Measurements from ENCODE around the gene NFKB1.
"Not testable (repeated sequence)": the region's sequence is repeated elsewhere in the genome, so short reads cannot be mapped to it uniquely, and the experiment has no call there.

NFKB1 gene, protein sequence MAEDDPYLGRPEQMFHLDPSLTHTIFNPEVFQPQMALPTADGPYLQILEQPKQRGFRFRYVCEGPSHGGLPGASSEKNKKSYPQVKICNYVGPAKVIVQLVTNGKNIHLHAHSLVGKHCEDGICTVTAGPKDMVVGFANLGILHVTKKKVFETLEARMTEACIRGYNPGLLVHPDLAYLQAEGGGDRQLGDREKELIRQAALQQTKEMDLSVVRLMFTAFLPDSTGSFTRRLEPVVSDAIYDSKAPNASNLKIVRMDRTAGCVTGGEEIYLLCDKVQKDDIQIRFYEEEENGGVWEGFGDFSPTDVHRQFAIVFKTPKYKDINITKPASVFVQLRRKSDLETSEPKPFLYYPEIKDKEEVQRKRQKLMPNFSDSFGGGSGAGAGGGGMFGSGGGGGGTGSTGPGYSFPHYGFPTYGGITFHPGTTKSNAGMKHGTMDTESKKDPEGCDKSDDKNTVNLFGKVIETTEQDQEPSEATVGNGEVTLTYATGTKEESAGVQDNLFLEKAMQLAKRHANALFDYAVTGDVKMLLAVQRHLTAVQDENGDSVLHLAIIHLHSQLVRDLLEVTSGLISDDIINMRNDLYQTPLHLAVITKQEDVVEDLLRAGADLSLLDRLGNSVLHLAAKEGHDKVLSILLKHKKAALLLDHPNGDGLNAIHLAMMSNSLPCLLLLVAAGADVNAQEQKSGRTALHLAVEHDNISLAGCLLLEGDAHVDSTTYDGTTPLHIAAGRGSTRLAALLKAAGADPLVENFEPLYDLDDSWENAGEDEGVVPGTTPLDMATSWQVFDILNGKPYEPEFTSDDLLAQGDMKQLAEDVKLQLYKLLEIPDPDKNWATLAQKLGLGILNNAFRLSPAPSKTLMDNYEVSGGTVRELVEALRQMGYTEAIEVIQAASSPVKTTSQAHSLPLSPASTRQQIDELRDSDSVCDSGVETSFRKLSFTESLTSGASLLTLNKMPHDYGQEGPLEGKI

DNA sequence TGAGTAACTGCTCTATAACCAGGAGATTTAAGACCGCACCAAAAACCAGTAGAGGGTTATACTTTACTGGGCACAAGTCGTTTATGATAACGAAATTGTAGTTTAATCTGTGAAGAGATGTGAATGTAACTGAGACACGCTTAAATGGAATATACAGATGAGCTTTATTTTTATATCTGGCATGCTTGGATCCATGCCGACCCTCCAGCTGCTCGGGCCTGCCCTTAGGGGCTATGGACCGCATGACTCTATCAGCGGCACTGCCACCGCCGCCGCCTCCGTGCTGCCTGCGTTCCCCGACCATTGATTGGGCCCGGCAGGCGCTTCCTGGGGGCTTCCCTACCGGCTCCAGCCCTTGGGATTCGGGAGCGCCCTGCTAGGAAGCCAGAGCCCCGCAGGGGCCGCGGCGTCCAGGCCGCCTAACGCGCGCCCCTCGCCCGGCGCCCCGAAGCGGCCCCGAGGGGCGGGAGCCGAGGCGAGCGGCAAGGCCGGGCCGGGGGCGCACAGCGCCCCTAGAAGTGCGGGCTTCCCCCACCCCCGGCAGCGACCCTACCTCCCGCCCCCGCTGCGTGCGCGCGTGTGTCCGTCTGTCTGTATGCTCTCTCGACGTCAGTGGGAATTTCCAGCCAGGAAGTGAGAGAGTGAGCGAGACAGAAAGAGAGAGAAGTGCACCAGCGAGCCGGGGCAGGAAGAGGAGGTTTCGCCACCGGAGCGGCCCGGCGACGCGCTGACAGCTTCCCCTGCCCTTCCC lies at the start of gene NFKB1:
Gene NFKB1, plus strand, starts transcription at position 664 of the 751 bp plus-strand sequence. CDS start 24,160 bp downstream, outside the sequence.
- DNase-seq (ENCODE audit: extremely low read depth in 1 of 2, low read depth in 1 of 2): peak; percentile 65 to 77

DNA sequence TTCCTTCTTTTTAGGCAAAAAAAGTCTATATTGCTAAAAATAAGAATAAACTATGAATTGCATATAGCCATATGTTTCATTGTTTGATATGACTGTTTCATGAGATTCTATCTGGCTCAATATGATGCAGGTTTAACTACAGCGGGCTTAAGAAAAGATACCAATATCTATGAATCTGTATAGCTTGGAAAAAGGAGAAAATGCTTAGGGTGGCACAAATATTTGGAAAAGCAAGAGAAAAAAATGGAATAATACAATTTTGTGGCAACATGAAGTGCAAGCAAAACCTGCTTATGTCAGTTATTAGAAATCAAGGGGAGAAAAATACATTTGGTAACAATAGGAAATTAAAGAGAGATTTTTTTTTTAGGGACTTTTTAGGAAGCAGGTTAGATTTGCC lies 48.3 kb upstream of the NFKB1 start:
- no peak for DNase-seq (ENCODE audit: extremely low read depth in 1 of 2, low read depth in 1 of 2)

DNA sequence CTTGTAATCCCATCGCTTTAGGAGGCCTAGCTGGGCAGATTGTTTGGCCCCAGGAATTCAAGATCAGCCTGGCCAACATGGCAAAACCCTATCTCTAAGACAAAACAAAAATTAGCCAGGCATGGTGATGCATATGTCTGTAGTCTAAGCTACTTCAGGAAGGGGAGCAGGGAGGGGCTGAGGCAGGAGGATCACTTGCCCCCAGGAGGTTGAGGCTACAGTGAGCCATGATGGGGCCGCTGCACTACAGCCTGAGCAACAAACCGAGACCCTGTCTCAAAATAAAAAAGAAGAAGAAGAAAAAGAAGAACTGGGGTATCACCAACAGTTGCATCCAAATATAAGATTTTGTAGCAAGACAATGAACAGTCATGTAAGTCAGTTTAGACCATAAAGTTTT lies 47.3 kb upstream of the NFKB1 start:
- DNase-seq (ENCODE audit: extremely low read depth in 1 of 2, low read depth in 1 of 2): no peak

DNA sequence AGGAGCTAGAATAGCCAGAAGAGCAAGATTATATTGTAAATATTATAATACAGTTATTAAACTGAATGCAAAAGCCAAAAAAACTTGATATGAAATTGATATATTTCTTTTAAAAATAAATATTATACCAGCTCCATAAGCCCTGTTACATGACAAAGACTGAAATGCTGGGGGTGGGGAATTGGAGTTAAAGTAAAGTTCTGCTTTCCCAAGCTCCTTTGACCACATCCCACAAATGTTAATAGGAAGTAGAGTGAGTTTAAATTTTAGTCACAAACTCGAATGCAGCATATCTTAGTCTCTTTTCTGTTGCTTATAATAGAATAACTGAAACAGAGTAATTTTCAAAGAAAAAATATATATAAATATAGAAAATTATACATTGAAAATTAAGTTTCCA lies 46.9 kb upstream of the NFKB1 start:
- DNase-seq (ENCODE audit: extremely low read depth in 1 of 2, low read depth in 1 of 2): no peak

DNA sequence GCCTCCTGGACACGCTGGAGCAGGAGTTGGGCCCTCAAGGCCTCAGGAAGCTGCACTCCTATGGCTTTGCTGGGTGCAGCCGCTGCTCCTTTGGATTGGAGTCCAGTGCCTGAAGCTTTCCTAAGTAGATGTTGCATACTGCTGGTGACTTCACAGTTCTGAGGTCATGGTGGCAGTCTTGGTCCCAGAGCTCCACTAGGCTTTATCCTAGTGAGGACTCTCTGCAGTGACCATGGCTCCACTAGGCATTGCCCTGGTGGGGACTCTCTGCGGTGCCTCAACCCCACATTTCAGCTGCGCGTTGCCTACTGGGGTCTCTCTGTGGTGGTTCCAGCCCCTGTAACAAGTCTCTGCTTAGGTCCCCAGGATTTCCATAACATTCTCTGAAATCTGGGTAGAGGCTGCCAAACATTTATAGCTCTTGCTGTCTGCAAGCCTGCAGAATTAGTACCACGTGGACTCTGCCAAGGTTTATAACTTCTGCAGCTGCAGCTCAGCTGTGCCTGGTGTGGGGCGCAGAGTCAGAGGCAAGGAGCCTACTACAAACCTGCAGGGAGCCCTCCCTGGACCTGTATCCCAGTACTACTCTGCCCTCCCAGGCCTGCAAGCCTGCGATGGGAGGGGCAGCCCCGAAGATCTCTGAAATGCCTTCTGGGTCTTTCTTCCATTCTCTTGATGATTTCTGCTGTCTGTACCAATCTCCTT lies 46.0 kb upstream of the NFKB1 start:
- no peak for DNase-seq (ENCODE audit: extremely low read depth in 1 of 2, low read depth in 1 of 2)

DNA sequence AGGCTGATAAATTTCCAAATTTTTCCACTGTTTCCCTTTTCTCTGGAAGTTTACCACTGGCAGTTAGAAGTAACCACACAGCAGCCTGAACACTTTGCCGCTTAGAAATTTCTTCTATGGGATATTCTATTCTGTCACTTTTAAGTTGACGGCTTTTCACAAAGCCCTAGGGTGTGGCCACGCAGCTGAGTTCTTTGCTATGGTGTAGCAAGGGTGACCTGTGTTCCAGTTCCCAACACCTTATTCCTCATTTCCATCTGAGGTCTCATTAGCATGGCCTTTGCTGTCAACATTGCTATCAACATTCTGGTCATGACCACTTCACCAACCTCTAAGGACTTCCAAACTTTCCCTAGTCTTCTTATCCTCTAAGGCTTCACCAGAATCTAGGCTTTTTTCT lies 45.4 kb upstream of the NFKB1 start:
- DNase-seq (ENCODE audit: extremely low read depth in 1 of 2, low read depth in 1 of 2): no peak

DNA sequence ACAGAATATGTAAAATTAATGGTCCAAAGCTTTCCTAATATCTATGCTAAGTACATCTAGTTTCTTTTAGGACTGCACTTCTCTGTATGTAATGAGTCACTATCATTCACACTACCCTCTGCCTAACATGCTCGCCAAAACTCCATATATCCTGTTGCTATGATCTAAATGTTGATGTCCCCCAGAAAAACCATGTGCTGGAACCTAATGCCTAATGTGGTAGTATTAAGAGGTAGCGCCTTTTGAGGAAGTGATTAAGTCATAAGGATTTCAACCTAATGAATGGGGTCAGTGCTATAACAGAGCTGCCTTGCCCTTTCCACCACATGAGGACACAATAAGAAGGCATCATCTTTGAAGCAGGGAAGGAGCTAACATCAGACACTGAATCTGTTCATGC lies 34.9 kb upstream of the NFKB1 start:
- no peak for DNase-seq (ENCODE audit: extremely low read depth in 1 of 2, low read depth in 1 of 2)

DNA sequence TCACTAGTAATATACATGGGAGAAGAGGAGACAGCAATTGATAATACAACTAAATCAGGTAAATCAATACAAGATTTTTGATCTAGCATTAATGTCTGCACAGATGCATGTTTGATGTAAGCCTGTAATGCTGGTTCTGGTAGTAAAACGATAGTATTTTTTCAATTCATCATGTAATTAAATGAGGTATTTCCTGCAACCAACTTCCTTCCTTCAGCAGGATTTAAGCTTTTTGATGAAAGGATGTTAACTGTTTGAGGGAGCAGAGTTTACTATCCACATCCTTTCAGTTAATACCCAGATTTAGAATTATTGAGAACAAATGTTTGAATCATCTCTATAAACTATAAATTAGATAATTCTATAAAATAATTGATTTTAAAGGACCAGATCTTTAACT lies 31.4 kb upstream of the NFKB1 start:
- no peak for DNase-seq (ENCODE audit: extremely low read depth in 1 of 2, low read depth in 1 of 2)

DNA sequence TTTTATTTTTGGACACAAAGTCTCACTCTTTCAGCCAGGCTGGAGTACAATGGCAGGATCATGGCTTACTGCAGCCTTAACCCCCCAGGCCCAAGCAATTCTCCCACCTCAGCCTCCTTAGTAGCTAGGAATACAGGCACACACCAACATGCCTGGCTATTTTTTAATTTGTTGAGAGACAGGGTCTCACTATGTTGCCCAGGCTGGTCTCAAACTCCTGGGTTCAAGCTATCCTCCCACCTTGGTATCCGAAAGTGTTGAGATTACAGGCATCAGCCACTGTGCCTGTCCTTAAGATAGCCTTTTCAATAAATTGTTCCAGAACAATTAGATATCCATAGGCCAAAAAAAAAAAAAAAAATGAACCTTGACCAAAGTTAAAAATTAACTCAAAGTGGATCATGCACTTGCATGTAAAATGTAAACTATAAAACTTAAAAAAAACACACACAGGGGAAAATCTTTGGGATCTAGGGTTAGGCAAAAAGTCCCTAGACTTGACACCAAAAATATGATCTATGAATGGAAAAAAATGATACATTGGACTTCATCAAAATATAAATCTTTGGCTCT lies 28.6 kb upstream of the NFKB1 start:
- no peak for DNase-seq (ENCODE audit: extremely low read depth in 1 of 2, low read depth in 1 of 2)

DNA sequence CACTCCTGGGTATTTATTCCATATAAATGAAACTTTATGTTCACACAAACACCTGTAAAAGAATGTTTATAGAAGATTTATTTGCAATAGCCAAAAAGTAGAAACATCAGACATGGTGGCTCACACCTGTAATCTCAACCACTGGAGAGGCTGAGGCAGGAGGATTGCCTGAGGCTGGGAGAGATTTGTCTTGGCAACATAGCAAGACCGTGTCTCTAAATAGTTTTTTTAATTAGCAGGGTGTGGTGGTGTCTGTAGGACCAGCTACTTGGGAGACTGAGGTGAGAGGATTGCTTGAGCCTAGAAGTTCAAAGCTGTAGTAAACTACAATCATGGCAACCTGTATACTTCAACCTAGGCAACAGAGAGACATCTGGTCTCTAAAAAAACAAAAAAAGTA lies 27.7 kb upstream of the NFKB1 start:
- DNase-seq (ENCODE audit: extremely low read depth in 1 of 2, low read depth in 1 of 2): no peak

DNA sequence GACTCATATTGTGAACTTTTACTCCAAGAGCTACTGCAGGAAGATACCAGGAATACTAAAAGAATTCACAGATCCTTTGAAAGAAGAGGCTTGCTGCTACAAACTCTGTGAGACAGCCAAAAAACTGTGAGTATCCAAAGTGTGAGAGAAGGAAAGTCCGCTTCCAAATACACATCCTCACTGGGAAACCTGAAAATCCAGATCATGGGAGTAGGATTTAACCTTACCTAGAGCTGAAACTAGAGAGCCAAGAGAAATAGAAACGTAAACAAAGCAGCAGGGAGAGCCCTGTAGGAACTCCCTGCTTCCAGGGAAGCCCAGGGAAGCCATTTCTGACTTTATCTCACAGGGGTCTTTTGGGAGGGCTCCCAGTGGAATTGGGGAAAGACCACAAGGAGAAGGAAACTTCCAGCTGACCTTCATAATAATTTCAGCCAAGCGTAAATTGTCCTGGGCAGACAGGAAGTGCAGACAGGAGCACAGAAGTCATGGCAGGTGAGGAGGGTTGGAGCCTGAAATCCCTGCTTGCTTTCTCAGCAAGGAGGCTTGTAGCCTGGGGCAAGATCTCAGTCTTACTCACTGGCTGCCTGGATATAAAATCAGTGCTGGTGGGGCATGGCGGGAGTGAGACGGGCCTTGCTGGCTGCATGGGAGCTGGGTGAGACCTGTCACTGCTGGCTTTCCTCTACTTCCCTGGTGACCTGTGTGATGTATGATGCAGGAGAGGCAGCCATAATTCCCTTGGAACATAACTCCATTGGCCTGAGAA lies 26.2 kb upstream of the NFKB1 start:
- no peak for DNase-seq (ENCODE audit: extremely low read depth in 1 of 2, low read depth in 1 of 2)

DNA sequence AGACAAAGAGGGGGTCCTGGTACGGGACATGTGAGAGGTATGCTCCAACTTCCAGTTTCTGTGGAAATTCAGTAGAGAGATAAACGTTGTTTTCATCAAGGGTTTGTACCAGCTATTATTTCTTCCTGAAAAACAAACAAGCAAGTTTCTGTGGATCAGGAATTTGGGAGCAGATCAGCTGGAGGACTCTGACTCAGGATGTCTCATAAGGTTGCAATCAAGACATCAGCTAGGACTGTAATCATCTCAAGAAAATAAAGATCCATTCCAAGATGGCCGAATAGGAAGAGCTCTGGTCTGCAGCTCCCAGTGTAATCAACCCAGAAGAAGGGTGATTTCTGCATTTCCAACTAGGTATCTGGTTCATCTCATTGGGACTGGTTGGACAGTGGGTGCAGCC lies 23.5 kb upstream of the NFKB1 start:
- no peak for DNase-seq (ENCODE audit: extremely low read depth in 1 of 2, low read depth in 1 of 2)

DNA sequence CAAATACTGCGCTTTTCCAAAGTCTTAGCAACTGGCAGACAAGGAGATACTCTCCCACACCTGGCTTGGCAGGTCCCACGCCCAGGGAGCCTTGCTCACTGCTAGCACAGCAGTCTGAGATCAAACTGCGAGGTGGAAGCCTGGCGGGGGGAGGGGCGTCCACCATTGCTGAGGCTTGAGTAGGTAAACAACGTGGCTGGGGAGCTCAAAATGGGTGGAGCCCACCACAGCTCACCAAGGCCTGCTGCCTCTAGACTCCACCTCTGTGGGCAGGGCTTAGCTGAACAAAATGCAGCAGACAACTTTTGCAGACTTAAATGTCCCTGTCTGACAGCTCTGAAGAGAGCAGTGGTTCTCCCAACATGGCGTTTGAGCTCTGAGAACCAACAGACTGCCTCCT lies 23.0 kb upstream of the NFKB1 start:
- no peak for DNase-seq (ENCODE audit: extremely low read depth in 1 of 2, low read depth in 1 of 2)

DNA sequence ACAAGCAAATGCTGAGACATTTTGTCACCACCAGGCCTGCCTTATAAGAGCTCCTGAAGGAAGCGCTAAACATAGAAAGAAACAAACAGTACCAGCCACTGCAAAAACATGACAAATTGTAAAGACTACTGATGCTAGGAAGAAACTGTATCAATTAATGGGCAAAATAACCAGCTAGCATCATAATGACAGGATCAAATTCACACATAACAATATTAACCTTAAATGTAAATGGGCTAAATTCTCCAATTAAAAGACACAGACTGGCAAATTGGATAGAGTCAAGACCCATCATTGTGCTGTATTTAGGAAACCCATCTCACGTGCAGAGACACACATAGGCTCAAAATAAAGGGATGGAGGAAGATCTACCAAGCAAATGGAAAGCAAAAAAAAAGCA lies 21.3 kb upstream of the NFKB1 start:
- not testable (repeated sequence) for DNase-seq (ENCODE audit: extremely low read depth in 1 of 2, low read depth in 1 of 2)

DNA sequence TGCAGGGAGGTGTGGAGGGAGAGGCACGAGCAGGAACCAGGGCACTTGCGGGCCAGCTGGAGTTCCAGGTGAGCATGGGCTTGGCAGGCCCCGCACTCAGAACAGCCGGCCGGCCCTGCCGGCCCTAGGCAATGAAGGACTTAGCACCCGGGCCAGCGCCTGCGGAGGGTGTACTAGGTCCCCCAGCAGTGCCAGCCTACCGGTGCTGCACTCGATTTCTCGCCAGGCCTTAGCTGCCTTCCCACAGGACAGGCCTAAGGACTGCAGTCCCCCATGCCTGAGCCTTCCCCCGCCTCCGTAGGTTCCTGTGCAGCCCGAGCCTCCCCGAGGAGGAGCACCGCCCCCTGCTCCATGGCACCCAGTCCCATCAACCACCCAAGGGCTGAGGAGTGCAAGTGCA lies 18.0 kb upstream of the NFKB1 start:
- DNase-seq (ENCODE audit: extremely low read depth in 1 of 2, low read depth in 1 of 2): no peak

DNA sequence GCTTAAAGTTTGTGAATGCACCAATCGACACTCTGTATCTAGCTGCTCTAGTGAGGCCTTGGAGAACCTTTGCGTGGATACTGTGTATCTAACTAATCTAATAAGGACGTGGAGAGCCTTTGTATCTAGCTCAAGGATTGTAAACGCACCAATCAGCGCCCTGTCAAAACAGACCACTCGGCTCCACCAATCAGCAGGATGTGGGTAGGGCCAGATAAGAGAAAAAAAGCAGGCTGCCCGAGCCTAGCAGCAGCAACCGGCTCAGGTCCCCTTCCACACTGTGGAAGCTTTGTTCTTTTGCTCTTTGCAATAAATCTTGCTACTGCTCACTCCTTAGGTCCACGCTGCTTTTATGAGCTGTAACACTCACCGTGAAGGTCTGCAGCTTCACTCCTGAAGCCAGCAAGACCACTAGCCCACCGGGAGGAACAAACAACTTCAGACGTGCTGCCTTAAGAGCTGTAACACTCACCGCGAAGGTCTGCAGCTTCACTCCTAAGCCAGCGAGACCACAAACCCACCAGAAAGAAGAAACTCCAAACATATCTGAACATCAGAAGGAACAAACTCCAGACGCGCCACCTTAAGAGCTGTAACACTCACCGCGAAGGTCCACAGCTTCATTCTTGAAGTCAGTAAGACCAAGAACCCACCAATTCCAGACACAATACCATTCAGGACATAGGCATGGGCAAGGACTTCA lies 17.0 kb upstream of the NFKB1 start:
- not testable (repeated sequence) for DNase-seq (ENCODE audit: extremely low read depth in 1 of 2, low read depth in 1 of 2)

DNA sequence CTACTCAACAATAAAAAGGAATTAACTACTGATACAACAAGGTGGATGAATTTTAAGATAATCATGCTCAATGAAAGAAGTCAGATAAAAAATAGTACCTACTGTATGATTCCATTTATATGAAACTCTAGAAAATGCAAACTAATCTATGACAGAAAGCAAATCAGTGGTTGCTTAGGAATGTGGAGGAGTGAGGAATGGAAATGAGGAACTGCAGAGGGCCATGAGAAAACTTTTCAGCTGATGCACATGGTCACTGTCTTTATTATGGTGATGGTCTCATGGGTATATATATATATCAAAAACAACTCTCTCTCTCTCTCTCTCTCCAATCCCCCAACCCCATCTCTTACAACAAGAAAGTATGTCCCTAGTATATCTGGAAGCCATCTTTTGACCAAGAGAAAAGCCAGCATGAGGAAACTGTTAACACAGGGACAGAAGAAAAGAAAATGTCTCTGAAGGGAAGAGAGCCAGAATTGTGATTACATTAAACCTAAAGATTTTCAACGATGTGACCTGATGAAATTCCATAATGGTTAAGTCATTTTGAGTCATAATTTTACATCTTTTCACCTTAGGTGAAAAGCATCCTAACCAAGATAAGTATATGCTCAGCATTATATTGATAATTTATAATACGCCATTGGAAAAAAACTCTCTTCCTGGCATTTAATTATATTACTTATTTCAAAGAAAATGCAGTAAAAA lies 8.5 kb upstream of the NFKB1 start:
- DNase-seq (ENCODE audit: extremely low read depth in 1 of 2, low read depth in 1 of 2): no peak

DNA sequence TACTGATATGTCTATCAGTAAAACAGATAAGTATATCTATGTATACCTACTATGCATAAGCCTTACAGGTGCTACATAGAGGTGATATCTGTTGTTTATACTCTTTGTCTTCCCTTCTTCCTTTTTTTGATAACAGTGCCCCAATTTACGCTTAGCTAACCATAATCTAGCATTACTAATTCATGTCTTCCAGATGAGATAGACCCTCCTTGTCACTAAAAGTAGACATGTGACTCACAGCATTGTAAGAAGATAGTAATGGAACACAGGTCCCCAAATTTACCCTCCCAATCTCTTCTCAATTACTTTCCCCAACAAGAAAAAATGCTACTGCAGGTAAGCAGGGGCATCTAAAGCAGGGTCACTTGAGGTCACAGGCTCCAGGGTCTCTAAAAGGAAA lies 7.9 kb upstream of the NFKB1 start:
- no peak for DNase-seq (ENCODE audit: extremely low read depth in 1 of 2, low read depth in 1 of 2)
